Large intestine (tissue), 3 donors: Measurements from ENCODE around the gene SFTPB. TPM values are rescaled to one million over a fixed set of nuclear protein-coding genes. Genes with fewer than 3 reads are reported as not detected.
A peak's percentile ranks its signal among the peaks of the same experiment; 100 is the strongest.
"Not testable (repeated sequence)": the region's sequence is repeated elsewhere in the genome, so short reads cannot be mapped to it uniquely, and the experiment has no call there.

ENCODE experiments used
- DNase-seq, 2 donors: peaks; one replicate each; pipeline versions ENCODE4 v3.0.0 to v3.0.0-alpha.2; 2013
- H3K27ac ChIP-seq: one replicate; pipeline ENCODE4 v1.5.1; 2013; ENCODE audit warnings: low read length
- H3K27me3 ChIP-seq: 2 replicates; pipeline ENCODE4 v1.6.1; 2013; ENCODE audit warnings: low read length; ENCODE audit not compliant: control insufficient read depth, insufficient read depth
- H3K36me3 ChIP-seq: 2 replicates; pipeline ENCODE4 v1.6.1; 2013; ENCODE audit warnings: low read length; ENCODE audit not compliant: control insufficient read depth, insufficient read depth
- H3K4me1 ChIP-seq: one replicate; pipeline ENCODE4 v1.6.1; 2013; ENCODE audit warnings: low read length; ENCODE audit not compliant: control insufficient read depth, insufficient read depth
- H3K4me3 ChIP-seq: one replicate; pipeline ENCODE4 v1.5.1; 2013; ENCODE audit warnings: low read length
- H3K9me3 ChIP-seq: one replicate; pipeline ENCODE4 v1.6.1; 2013; ENCODE audit warnings: mild to moderate bottlenecking, low read depth, low read length, moderate library complexity; ENCODE audit not compliant: control insufficient read depth
- WGBS: methylation state at CpG from one replicate; pipeline ENCODE4 v1.1.5; 2013; ENCODE audit warnings: low lambda C conversion rate; ENCODE audit not compliant: insufficient coverage; 5-methylcytosine and 5-hydroxymethylcytosine counted together
- polyA plus RNA-seq: library from polyadenylated mRNA; unstranded; fragments of 120-200 nt; gene quantifications from one replicate; pipeline ENCODE4 v1.2.1, GENCODE V29; 2013

SFTPB gene
- polyA plus RNA-seq, 1 donor, result 0.01 TPM

DNA sequence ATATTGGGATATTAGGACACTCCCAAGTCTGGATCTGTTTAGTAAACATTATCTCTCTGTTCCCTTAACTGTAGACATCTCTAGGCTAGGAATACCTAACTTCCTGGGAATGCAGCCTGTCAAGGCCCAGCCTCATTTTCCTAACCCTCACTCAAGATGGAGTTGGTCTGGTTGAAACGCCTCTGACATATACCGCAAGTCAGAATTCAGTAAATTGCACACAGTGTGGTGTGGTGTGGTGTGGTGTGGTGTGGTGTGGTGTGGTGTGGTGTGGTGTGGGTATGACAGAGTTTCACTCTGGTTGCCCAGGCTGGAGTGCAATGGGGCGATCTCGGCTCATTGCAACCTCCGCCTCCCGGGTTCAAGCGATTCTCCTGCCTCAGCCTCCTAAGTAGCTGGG, 53.2 kb downstream of the SFTPB start:
- H3K4me1 ChIP-seq, result peaks cover 18% of the 10 kb centered on the region
- not testable (repeated sequence) for H3K9me3 ChIP-seq
- no CpG with 5 or more reads among the region's 7 CpGs for WGBS

DNA sequence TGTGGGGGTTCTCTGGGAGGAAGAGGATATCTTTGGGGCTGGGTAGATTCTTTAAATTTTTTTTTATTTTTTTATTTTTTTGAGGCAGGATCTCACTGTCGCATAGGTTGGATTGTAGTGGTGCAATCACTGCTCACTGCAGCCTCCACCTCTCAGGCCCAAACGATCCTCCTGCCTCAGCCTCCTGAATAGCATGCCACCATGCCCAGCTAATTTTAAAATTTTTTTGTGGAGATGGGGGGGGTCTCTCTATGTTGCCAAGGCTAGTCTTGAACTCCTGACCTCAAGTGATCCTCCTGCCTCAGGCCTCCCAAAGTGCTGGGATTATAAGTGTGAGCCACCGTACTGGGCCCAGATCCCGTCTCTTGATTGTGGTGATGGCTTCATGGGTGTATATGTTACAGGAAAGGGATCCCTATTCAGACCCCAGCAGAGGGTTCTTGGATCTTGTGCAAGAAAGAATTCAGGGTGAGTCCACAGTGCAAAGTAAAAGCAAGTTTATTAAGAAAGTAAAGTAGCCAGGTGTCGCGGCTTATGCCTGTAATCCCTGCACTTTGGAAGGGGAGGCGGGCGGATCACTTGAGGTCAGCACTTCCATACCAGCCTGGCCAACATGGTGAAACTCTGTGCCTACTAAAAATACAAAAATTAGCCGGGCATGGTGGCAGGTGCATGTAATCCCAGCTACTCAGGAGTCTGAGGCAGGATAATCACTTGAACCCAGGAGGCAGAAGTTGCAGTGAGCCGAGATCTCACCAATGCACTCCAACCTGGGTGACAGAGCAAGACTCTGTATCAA, 54.1 kb downstream of the SFTPB start:
- Histone ChIP-seq H3K4me3 (no peak overlapping the region), H3K36me3 (peaks cover 11% of the 10 kb centered on the region), H3K27me3 (no peaks in the 10 kb centered on the region), H3K9me3 (peaks cover 8% of the 10 kb centered on the region), H3K27ac (no peak overlapping the region), H3K4me1 (peaks cover 18% of the 10 kb centered on the region)
- no peak for DNase-seq
- WGBS, result 100% methylated on average over 1 of the region's 10 CpGs

More for the DNA sequence above, 53.2 kb downstream of the SFTPB start:
- H3K27me3 ChIP-seq, H3K4me3 ChIP-seq, H3K27ac ChIP-seq, DNase-seq: not testable (repeated sequence)
- peaks cover 11% of the 10 kb centered on the region for H3K36me3 ChIP-seq

DNA sequence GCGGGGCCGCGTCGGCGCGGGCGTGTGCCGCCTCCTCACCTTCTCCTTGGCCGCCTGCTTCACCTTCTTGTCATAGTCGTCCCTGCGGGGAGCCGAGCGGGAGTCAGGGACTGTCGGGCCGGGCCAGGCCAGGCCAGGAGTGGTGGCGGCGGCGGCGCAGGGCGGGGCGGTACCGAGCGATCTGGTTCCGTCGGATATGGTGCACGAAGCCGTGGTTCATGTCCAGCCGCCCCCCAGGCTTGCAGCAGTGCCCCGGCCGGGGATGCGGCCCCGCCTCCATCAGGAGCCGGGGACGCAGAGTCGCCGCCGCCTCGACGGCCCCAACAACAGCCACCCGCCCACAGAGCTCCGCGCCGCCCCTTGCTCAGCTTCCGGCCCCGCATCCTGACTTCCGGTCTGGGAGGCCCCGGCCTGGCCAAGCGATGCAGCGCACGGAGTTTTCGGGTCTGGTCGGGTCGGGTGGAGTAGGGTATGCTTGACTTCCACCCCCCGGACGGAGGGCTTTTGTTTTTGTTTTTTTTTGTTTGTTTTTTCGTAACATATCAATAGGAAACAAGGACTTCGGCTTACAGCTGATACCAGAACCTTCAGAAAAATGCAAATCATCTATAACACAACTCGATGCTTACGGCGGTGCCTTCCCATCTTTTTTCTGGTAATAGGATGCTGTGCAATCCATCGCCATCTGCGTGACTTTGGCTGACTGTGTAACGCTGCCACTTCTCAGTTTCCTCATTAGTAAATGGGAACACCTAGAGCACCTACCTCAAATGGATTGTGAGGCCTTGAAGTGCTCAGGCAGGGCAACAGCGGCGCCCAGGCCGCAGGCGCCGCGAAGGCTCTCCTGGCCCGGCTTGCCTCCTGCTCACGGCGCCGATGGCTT, 56.1 kb downstream of the SFTPB start, which contains the start of gene C2orf68:
Gene C2orf68 (minus strand): TSS at position 362 of the 883 bp plus-strand sequence. CDS start 82 bp downstream, at position 280.
- peaks cover 12% of the 10 kb centered on the region for H3K4me1 ChIP-seq
- H3K27me3 ChIP-seq, result no peaks in the 10 kb centered on the region
- H3K4me3 ChIP-seq, result peak within 1 kb of the TSS; percentile 74

DNA sequence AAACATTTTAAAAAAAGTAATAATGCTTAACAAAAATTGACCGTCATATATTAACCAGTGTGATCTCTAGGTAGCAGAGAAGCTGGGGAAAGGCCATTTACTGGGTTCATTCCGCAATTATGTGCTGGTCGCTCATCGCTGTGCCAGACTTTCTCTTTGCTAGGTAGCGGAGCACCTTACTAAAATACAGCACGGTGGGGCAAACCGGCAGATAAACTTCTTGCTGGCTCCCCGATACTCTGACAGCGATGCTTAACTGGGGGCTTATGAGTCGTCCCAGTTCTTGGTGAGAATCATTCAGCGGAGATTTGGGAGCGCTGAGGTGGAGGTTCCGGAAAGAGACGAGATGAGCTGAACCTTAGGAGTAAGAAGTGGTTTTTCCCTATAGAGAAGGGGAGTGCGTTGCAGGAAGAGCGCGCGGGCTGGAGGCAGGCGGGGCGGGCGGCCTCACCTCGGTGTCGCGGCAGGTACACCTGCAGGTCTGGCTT, 56.7 kb downstream of the SFTPB start:
- Histone ChIP-seq H3K36me3 (peaks cover 32% of the 10 kb centered on the region), H3K4me1 (peaks cover 12% of the 10 kb centered on the region)
- WGBS, result 60% methylated on average over 1 of the region's 24 CpGs

More for the DNA sequence above, 56.1 kb downstream of the SFTPB start, which contains the start of gene C2orf68:
- Histone ChIP-seq H3K36me3 (peaks cover 30% of the 10 kb centered on the region), H3K9me3 (peaks cover 8% of the 10 kb centered on the region), H3K27ac (peak within 1 kb of the TSS; percentile 90)
- no CpG with 5 or more reads among the region's 73 CpGs for WGBS
- peak; percentile 85 to 94 for DNase-seq

More for the DNA sequence above, 56.7 kb downstream of the SFTPB start:
- peaks cover 6% of the 10 kb centered on the region for H3K9me3 ChIP-seq
- H3K4me3 ChIP-seq, result peak overlapping the region; percentile 74
- DNase-seq, result no peak
- peak overlapping the region; percentile 90 for H3K27ac ChIP-seq
- no peaks in the 10 kb centered on the region for H3K27me3 ChIP-seq

Other genes starting within 250 kb of the SFTPB start
- gene SH2D6, start 249.5 kb downstream of the SFTPB start, polyA plus RNA-seq, result 3.8 TPM
- 345 TPM for gene MAT2A, start 129.0 kb downstream of the SFTPB start, polyA plus RNA-seq
- gene GGCX, start 106.7 kb downstream of the SFTPB start, polyA plus RNA-seq, result 24.8 TPM
- gene VAMP8, start 90.6 kb downstream of the SFTPB start, polyA plus RNA-seq, result 158 TPM
- gene VAMP5, start 83.8 kb downstream of the SFTPB start, polyA plus RNA-seq, result 18.0 TPM
- 131 TPM for gene RNF181, start 72.5 kb downstream of the SFTPB start, polyA plus RNA-seq
- gene TMEM150A, start 65.5 kb downstream of the SFTPB start, polyA plus RNA-seq, result 40.9 TPM
- gene C2orf68, start 56.1 kb downstream of the SFTPB start, polyA plus RNA-seq, result 44.1 TPM
- gene USP39, start 52.0 kb downstream of the SFTPB start, polyA plus RNA-seq, result 45.2 TPM
- gene GNLY, start 26.2 kb upstream of the SFTPB start, polyA plus RNA-seq, result 13.1 TPM
- gene ATOH8, start 85.8 kb upstream of the SFTPB start, polyA plus RNA-seq, result 5.1 TPM
- 10.0 TPM for gene ST3GAL5, start 220.8 kb upstream of the SFTPB start, polyA plus RNA-seq